GM21381 (cell line): ENCODE results near the gene PTX3.

ENCODE experiments used
- ATAC-seq: cut with Tn5 transposase; IDR thresholded peaks from one replicate; pipeline ENCODE4 v1.9.1; 2021; ENCODE audit warnings: mild to moderate bottlenecking, moderate library complexity; ENCODE audit not compliant: unreplicated experiment

The PTX3 gene

DNA sequence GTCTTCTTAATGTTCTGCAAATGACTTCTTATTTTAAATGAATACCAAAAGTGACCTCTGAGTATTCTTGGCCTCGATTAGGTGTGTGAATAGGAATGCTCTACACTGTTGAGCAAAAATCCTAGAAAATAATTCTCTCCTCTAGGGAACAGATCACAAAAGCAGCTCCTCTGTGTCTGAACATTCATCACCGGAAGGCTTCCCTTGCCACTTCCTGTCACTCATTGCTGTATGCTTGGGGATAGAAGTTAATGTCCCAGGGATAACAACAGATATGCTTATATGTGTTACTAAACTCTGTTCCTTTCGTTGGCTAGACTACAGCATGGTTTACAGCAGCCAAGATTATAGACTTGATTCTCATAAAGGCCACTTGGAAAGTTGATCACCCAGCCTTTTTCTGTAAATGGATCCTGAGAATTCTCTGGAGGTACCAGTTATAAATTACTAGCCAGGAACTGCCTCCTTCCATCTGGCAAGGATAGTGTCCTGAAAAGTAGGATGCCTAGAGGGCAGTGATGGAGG, 16.0 kb upstream of the PTX3 start:
- no peak for ATAC-seq

DNA sequence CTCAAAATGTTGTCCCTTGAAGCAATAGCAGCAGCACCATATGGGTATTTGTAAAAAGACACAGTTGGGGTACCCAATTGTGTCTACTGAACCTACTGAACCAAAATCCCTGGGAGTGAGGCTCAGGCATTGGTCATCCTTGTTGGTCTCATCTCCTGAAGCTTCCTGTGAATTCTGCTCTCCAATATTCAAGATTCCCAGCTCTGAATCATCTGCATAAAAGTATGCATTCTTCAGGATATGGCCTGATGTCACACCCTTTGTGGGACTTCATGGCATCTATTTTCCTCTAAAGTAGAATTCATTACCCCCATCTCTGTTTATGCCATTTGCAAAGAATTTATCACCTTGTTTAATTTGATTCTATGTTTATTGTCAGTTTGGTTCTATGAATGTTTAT, 13.3 kb upstream of the PTX3 start:
- ATAC-seq, result no peak

DNA sequence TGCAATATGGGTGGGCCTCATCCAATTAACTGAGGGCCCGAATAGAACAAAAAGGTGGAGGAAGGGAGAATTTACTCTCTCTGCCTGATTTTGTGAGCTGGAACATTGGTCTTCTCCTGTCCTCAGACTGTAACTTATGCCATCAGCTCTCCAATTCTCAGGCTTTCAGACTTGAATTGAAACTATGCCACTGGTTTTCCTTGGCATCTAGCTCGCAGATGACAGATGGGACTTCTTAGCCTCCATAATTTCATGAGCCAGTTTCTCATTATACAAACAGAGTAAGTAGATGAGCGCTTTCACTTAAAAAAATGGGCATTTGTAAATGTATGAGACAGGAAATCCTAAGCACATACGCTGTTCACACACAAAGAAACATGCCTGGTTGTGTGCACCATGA, 8.7 kb upstream of the PTX3 start:
- no peak for ATAC-seq

DNA sequence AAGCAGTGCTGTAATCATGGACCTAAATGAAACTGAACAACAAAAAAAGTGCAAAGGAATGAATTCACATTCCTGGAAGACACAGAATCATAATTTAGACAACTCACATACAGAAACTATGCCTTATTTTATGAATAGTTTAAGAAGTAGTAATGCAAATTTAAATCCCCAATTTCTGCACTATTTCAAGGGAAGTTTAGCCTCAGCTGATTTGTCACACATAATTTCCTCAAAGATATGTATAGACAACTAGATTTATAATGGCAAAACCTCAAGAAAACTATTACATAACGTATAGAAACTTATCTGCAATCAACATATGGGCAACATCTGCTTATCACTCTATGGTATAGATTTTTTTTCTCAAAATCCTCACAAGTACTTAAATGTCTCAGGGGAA, 7.8 kb upstream of the PTX3 start:
- no peak for ATAC-seq

DNA sequence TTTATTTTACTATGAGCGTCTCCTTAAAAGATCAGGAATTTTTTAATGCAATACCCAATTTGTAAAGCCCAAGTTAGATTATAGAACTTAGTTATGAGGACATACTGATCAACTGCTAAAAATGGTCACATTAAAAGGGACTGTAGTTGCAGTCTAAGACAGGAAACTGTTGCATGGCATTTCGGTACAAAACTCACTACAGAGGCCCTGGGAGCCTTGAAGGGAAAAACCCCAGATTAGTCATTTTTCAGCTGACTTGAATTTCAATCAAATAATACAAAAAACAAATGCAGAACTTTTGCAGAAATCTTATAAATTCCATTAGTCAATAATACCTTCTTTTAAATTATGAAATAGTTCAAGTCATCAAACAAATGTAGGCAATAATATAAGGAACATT, 6.9 kb upstream of the PTX3 start:
- no peak for ATAC-seq

DNA sequence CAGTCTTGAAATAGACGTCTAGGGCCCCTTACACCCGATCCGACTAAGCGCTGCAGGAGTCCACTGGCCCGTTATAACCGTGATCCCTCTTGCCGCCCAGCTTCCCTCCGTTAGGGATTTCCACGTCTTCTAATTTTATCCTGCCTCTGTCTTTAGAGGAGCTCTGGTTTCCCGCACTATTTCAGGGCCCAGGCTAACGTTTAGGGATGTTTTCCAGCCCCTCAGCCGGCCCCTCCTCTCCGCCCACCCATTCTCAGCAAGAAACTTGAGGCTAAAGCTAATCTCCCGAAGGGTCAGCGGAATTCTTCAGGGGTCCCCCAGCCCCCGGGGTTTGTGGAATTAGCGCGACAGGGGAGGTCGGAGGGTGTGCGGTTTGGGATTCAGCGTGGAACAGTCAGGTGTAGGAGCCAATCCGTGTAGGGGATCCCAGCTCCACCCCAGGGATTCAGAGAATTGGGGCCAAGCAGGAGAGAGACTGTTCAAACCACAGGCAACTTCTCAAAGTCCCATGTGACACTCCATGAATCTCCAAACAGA, 1.6 kb downstream of the PTX3 start:
- ATAC-seq, result no peak

DNA sequence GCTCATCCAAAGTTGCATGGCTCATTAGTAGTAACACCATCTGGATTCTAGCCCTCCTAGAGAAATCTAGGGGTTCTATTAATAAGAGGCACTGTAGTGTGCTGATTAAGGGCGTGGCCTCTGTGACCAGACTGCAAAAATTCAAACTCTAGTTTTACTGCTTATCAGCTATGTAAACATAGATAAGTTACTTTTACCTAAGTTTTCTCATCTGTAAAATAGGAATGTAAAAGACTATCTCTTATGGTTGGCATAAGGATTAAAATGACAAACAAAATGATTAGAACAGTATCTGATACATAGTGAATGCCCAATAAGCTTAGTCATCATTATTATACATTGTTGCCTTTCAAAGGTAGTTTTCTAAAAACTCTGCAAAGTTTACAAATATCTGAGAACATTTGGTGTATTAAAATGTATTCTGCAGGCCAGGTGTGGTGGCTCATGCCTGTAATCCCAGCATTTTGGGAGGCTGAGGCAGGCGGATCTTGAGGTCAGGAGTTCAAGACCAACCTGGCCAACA, 4.5 kb downstream of the PTX3 start:
- no peak for ATAC-seq

DNA sequence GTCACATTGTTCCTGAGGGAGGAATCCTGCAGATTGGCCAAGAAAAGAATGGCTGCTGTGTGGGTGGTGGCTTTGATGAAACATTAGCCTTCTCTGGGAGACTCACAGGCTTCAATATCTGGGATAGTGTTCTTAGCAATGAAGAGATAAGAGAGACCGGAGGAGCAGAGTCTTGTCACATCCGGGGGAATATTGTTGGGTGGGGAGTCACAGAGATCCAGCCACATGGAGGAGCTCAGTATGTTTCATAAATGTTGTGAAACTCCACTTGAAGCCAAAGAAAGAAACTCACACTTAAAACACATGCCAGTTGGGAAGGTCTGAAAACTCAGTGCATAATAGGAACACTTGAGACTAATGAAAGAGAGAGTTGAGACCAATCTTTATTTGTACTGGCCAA, 6.1 kb downstream of the PTX3 start:
- no peak for ATAC-seq

DNA sequence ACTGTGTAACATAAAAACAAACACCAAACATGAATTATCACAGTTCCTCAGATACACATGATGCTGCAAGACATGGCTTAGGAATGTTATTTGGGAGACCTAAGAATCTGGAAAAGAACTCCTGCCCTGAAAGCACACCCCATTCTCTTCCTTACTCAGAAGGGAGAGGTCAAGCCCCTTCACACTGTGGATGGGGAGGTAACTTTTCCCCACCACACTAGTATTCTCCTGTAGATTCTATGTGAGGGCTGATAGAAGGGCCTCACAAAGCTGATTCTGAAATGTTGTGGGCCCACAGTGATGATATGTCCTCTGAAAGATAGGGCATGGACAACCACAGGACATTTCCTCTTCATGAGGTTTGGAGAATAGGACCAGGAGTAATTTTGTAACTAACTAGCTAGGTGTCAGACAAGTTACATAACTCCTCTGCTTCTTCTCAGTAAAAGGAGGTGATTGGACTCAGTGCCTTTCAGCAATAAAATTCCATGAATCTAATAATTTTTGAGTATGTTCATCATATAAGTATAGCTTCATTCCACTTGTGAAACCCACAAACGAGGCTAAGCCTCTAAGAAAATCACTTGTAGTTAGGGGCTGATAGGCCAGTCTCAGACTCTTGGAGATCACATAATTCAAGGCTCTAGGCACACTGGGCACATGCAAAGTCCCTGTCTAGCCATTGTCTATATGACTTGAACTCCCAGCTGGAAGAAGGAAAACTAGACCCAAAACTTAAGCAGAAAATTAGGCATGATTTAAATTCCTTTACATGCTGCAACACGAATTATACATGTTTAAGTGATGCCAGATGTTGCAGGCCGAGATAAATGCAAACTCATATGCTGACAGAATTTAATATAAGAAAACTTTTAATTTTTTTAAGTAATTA, 7.5 kb downstream of the PTX3 start:
- ATAC-seq, result no peak

DNA sequence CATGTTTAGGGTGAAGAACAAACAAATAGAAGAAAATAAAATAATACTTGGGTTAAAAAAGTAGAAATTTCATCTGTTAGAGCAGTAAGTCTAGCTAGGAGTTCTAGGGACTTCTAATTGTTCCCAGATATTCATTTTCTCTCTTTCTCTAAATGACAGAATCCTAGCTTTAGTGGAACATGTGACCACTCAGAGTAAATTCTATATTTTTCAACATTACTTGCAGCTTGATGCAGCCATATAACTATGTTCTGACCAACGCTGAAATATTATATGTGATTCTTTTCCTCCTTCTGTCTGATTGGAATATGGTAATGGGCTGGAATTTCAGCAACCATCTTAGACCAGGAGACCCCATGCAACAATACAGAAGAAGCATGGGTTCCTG, 8.1 kb downstream of the PTX3 start:
- ATAC-seq, result no peak

DNA sequence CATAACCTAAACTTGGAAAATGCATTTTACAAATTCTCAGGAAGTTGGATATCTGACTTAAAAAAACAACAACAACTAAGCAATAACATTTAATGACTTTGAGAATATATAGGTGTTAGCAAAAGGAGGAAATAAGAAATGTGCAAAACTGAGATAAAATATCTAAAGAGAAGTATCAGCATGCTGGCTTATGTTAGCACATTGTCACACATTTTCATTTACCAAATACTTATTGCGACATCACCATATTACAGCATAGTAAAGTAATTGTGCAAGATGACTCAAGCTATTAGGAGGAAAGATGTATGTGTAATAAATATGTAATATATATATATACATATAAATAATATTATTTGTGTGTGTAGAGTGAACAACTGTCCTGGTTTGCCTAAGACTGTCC, 9.2 kb downstream of the PTX3 start:
- no peak for ATAC-seq

DNA sequence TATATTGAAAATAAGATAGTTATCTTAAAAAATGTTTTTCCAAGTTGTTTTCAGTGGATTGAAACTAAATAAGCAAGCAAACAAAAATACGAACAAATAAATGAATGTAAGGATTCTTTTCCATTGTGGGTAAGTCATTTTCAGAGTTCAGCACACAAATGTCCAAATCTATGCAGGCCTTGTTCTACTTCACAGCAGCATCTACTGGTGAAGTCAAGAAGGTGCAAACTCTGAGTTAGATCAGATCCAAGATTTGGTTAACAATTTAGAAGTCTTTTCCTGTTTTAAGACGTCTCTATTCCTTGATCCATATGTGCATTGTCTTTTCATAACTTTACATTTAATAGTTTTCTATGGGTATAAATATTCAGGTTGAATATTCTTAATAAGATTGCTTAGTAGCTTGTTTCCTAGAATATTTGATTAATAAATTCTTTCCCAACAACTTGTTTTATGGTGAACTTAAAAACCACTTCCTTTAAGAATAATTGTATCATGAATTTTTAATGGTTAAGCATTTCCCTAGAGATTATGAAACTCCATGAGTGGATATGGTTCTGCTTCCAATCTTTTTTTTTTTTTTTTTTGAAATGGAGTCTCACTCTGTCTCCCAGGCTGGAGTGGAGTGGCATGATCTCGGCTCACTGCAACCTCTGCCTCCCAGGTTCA, 10.5 kb downstream of the PTX3 start:
- no peak for ATAC-seq

DNA sequence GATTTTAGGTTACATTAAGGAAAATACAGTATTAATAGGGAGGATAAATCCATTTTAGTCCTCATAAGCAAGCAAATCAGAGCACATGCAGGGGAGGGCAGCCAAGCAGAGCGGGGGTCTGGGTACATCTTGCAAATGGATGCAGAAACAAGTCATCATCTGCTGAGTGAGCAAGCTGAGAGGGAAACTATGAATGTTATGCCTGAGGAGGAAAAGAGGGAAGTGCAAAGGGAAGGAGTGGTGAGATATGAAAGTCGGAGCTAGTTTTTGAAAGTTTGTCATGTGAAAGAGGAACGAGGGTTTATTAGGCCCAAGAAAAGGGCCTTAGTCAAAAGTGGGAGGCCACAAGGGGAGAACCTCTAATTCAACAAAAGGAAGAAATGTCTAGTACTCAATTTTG, 15.4 kb downstream of the PTX3 start:
- no peak for ATAC-seq

DNA sequence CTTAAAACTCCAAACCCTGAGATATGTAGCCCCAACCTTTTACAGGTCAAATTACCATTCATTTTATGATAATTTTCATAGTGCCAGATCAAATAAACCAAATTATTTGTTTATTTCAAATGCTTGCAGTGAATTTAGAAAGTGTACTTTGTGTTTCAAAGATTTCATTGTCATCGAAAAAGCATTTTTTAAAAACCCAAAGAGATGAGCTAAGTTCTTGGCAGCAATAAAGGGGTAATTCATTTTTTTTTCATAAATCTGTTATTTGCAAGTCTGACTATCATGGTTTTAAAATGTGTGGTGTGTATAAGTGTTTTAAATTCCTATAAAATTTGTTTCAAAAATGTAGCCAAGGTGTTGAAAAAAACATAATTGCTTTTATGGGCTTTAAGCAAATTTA, 17.2 kb downstream of the PTX3 start:
- no peak for ATAC-seq

DNA sequence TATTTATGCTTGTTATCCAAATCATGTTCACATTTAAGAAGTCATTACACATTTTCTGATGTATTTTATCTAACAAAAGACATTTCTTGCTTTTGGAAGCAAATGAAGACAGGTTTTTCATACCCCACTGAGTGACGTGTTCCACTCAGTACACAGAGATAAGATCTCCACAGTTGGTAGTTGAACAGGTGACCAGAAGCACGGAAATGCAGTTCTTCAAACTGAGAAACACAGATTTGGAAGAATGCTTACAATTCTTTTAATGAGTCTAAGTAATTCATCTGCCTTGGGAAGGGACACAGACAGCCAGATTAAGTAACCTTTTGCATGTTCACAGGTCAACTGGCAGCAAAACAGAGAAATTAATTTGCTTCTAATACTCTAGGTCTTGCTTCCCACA, 23.1 kb downstream of the PTX3 start:
- no peak for ATAC-seq

DNA sequence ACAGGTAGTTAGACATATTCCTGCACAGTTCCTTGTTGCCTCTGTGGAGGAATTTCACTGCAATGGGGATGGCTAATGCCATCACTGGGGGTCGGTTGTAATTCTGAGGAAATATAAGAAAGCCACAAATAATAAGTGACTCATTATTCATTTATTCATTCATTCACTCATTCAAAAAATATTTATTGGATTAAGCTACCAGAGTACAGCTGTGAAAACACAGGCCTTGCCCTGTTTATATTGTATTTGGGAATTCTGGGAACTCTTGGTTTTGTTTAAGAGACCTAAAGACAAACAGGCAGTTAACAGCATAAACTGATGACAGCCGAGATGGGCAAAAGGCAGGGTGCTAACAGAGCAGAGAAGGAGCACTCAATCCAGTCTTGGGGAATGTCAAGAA, 23.6 kb downstream of the PTX3 start:
- no peak for ATAC-seq

DNA sequence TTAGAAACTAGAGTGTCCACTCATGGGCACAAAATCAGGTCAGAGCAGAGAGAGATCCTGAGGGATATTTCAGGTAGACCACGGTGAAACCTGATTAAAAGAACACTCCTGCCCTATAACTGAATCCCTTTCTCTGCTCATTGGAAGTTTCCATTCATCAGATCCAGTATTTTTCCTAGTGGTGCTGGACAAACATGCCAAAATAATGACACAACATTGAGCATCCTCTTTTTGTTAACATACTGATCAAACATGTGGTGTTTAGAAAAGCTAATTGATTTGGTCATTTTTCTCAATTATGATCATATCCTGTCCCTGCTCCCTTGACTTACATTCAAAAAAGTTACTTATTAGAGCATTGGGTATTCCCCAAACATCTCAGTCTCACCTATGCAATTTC, 27.2 kb downstream of the PTX3 start:
- ATAC-seq, result no peak

DNA sequence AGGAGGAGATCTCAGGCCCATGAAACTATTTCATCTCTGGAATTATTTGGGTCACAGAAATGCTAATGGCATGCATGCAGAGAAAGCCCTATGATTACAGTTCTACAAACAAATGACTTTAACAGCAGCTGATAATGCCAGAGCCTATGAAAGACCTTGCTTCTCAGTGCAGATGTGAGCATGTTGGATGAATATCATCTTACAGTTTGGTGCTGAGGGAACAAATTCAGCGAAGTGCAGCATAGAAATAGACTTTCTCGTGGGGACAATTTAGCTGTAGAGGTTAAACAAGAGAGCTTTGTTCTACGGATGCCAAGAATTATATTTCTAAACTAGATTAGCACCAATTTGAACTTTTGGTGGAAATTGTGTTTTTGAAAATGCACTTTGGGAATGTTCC, 27.7 kb downstream of the PTX3 start:
- no peak for ATAC-seq

DNA sequence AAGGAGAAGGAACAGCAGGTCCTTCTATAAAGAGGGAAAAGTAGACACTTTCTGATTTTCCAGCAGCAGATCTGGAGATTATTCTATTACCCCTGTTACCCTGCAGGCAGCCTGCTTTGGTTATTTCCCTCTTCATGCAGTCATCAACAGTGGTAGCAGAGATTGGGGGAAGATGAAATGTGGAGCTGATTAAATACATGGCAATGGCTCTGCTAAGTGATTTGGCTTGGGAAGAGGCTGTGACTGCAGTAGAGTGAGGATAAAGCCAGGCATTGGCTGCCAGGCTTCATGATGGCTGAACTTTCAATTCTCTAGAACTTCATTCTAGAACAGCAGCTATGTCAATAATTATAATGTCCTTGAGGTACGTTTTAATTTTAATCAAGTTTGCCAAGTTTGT, 29.1 kb downstream of the PTX3 start:
- no peak for ATAC-seq

DNA sequence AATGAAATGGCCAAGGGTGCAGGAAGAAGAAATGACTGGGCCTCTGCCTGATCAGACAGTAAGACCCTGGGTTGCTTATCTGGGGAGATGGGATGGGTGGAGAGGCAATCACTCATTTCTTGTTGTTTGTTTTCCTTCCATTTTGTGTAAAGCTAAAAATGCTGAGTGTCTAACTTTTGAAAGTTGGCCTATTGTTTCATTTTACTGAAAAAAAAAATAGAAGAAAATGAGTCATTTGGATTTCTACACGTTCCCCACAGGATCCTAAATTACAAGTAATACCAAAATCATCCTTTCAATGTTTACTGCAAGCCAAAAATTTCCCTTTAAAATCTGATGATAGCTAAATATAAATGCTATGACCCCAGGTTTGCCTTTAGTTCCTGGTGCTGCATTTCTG, 30.6 kb downstream of the PTX3 start:
- ATAC-seq, result no peak

DNA sequence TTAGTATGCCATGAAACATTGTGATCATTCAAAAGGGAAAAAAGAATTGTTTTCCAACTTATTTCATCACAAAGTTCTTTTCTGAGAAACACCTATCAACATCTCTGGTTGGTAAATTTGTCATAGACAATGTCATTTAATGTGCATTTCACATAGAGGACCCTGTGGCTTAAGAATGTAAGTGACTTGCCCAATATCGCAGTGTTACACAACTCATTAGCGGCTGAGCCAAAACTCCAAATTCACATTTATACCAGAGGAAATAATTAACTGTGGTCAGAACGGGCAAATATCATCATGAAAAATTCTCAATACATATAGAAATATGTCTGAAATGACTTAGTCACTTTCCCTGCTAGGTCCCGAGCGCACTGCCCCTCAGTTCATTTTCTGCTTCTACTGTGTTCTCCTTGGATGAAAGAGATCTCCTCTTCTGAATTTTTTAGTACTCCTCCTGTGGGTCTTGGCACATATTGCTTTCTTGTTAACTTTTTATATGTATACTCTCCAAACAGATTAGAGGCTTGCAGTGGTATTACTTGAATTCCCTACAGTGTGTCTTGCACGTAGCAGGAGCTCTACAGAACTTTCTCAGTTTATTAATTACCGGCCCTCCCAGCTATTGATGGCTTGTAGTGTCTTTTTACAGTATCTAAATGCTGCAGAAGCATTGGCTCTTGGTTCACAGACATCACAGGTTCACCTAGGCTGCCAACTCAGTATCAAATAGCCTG, 33.1 kb downstream of the PTX3 start:
- ATAC-seq, result no peak
